ENCODE data around the gene SLC6A8.
"Not testable (repeated sequence)": the region's sequence is repeated elsewhere in the genome, so short reads cannot be mapped to it uniquely, and the experiment has no call there.

Gene SLC6A8

GRCh38 chrX:153740631-153741222 lies 53.0 kb downstream of the SLC6A8 start:
- Histone ChIP-seq H3K4me3 (replicated peaks; ENCODE audit: low read depth, low read length) (no peak overlapping the region), H3K36me3 (ENCODE audit: control insufficient read depth, insufficient read depth, low read length) (no peaks in the 10 kb centered on the region), H3K27me3 (replicated peaks; ENCODE audit: control insufficient read depth, insufficient read depth, low read length) (no peaks in the 10 kb centered on the region)
- TF ChIP-seq CTCF (IDR thresholded peaks at IDR 0.05; ENCODE audit: insufficient read depth, low read length, poor library complexity, severe bottlenecking) = no peak
- DNase-seq (ENCODE audit: extremely low read depth, insufficient read length) = no peak

GRCh38 chrX:153741446-153741845 lies 53.7 kb downstream of the SLC6A8 start:
- H3K36me3 ChIP-seq (ENCODE audit: control insufficient read depth, insufficient read depth, low read length) = no peaks in the 10 kb centered on the region
- no peak for DNase-seq (ENCODE audit: extremely low read depth, insufficient read length)
- H3K4me3 ChIP-seq (replicated peaks; ENCODE audit: low read depth, low read length) = no peak overlapping the region
- no peak for TF ChIP-seq CTCF (IDR thresholded peaks at IDR 0.05; ENCODE audit: insufficient read depth, low read length, poor library complexity, severe bottlenecking)
- no peaks in the 10 kb centered on the region for H3K27me3 ChIP-seq (replicated peaks; ENCODE audit: control insufficient read depth, insufficient read depth, low read length)

GRCh38 chrX:153742111-153742510 lies 54.4 kb downstream of the SLC6A8 start:
- DNase-seq (ENCODE audit: extremely low read depth, insufficient read length); H3K36me3 ChIP-seq (ENCODE audit: control insufficient read depth, insufficient read depth, low read length); H3K4me3 ChIP-seq (replicated peaks; ENCODE audit: low read depth, low read length); H3K27me3 ChIP-seq (replicated peaks; ENCODE audit: control insufficient read depth, insufficient read depth, low read length): not testable (repeated sequence)

- not testable (repeated sequence) for DNase-seq (ENCODE audit: extremely low read depth, insufficient read length); H3K4me3 ChIP-seq (replicated peaks; ENCODE audit: low read depth, low read length); H3K36me3 ChIP-seq (ENCODE audit: control insufficient read depth, insufficient read depth, low read length); H3K27me3 ChIP-seq (replicated peaks; ENCODE audit: control insufficient read depth, insufficient read depth, low read length)
Observed at GRCh38 chrX:153742796-153743467, 55.2 kb downstream of the SLC6A8 start.

- H3K4me3 ChIP-seq (replicated peaks; ENCODE audit: low read depth, low read length); H3K27me3 ChIP-seq (replicated peaks; ENCODE audit: control insufficient read depth, insufficient read depth, low read length); H3K36me3 ChIP-seq (ENCODE audit: control insufficient read depth, insufficient read depth, low read length); DNase-seq (ENCODE audit: extremely low read depth, insufficient read length): not testable (repeated sequence)
Observed at GRCh38 chrX:153743468-153744209, 55.9 kb downstream of the SLC6A8 start.

- no peaks in the 10 kb centered on the region for H3K27me3 ChIP-seq (replicated peaks; ENCODE audit: control insufficient read depth, insufficient read depth, low read length)
- no peak overlapping the region for H3K4me3 ChIP-seq (replicated peaks; ENCODE audit: low read depth, low read length)
- DNase-seq (ENCODE audit: extremely low read depth, insufficient read length) = no peak
- H3K36me3 ChIP-seq (ENCODE audit: control insufficient read depth, insufficient read depth, low read length) = no peaks in the 10 kb centered on the region
- TF ChIP-seq CTCF (IDR thresholded peaks at IDR 0.05; ENCODE audit: insufficient read depth, low read length, poor library complexity, severe bottlenecking) = peak; percentile 18
Observed at GRCh38 chrX:153744210-153745066, 56.7 kb downstream of the SLC6A8 start.

GRCh38 chrX:153745067-153745433 lies 57.3 kb downstream of the SLC6A8 start:
- H3K4me3 ChIP-seq (replicated peaks; ENCODE audit: low read depth, low read length); H3K36me3 ChIP-seq (ENCODE audit: control insufficient read depth, insufficient read depth, low read length); DNase-seq (ENCODE audit: extremely low read depth, insufficient read length); H3K27me3 ChIP-seq (replicated peaks; ENCODE audit: control insufficient read depth, insufficient read depth, low read length): not testable (repeated sequence)
